ENCODE data around the gene NT5C2. TPM values are rescaled to one million over a fixed set of nuclear protein-coding genes. Genes with fewer than 3 reads are reported as not detected.

The NT5C2 gene
- total and polyA plus RNA-seq, 2 donors (not counting 1 experiment from before 2014, with no cell fraction given) = 38.6 to 80.8 TPM

DNA sequence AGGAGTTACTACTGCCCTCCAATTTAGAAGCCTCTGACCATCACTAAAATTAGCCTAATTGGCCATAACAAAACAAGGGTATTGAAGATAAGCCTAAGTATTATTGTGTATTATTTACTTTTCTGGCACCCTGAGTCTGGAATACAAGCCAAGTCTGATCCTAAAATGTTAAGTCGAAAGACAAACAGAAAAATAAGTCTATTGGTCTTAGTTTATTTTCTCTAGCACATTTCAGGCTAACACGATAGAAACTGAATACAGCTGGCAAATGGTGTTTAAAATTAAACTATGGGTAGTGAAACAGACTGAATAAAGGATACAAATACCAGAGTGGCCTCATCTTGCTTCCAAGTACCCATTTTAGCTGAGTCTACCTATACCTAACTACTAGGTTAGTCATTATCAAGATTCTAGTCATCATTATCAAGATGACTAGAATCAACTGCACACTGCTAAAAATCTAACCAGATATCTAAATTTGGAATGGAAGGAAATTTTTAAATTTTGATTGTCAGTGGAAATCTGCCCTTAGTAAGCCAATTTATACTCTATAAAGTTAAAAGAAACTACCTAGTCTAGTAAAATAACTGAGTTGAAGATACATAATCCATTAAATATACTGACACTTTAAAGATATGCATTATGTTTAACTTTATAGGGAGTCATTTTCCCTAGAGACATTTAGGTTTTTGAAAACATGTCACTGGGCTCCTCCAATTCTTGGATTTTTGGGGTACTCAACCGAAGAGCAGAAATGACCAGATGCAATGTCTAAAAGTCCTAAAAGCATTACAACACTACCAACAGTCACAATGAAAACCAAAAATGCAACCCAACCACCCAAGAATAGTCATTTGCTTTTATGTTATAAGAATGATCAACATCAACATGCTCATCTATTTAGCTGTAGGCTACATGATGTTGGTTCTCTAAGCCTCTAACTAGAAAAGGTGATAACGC, 80.9 kb downstream of the NT5C2 start:
- ATAC-seq (ENCODE audit: low read depth) (no peak), DNase-seq (no peak)
- Mint-ChIP-seq H3K27ac (no peak overlapping the region), H3K4me1 (peaks cover 2% of the 10 kb centered on the region), H3K4me3 (no peak overlapping the region), H3K27me3 (no peaks in the 10 kb centered on the region), H3K9me3 (ENCODE audit: insufficient read depth) (no peaks in the 10 kb centered on the region)
- peaks cover 5 to 7% of the 10 kb centered on the region in 2 experiments for H3K36me3 ChIP-seq (replicated peaks in 1 of 2; ENCODE audit: control extremely low read depth in 1 of 2, control insufficient read depth in 1 of 2, extremely low read depth in 1 of 2, insufficient read depth in 2 of 2, low read length in 1 of 2)
- no peaks in the 10 kb centered on the region for H4K20me1 ChIP-seq (ENCODE audit: control insufficient read depth, insufficient read depth, low read length, poor library complexity, severe bottlenecking)
- H3K27me3 ChIP-seq (replicated peaks in 1 of 4; ENCODE audit: control extremely low read depth in 1 of 4, control insufficient read depth in 3 of 4, insufficient read depth in 4 of 4, low read length in 3 of 4) = no peaks in the 10 kb centered on the region
- no peak overlapping the region for H3K4me2 ChIP-seq (replicated peaks; ENCODE audit: low read depth, low read length, poor library complexity, severe bottlenecking)
- no peak overlapping the region for H2AFZ ChIP-seq (ENCODE audit: insufficient read depth, low read depth, low read length, poor library complexity, severe bottlenecking)
- H3K9ac ChIP-seq (ENCODE audit: low read length) = no peak overlapping the region
- no peak for TF ChIP-seq EZH2 (IDR thresholded peaks at IDR 0.05; ENCODE audit: borderline replicate concordance, insufficient read depth, low read depth, low read length, poor library complexity, severe bottlenecking)
- TF ChIP-seq, protein P1, sequence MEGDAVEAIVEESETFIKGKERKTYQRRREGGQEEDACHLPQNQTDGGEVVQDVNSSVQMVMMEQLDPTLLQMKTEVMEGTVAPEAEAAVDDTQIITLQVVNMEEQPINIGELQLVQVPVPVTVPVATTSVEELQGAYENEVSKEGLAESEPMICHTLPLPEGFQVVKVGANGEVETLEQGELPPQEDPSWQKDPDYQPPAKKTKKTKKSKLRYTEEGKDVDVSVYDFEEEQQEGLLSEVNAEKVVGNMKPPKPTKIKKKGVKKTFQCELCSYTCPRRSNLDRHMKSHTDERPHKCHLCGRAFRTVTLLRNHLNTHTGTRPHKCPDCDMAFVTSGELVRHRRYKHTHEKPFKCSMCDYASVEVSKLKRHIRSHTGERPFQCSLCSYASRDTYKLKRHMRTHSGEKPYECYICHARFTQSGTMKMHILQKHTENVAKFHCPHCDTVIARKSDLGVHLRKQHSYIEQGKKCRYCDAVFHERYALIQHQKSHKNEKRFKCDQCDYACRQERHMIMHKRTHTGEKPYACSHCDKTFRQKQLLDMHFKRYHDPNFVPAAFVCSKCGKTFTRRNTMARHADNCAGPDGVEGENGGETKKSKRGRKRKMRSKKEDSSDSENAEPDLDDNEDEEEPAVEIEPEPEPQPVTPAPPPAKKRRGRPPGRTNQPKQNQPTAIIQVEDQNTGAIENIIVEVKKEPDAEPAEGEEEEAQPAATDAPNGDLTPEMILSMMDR (IDR thresholded peaks at IDR 0.05) = no peak
- H3K27ac ChIP-seq (ENCODE audit: low read length in 2 of 2) = no peak overlapping the region
- intact Hi-C loops (cut with micrococcal nuclease) = no loop called here
- 83% methylated on average over 1 of the region's 4 CpGs for WGBS (ENCODE audit: insufficient coverage)
- H3K9me3 ChIP-seq (ENCODE audit: control extremely low read depth in 1 of 3, control insufficient read depth in 2 of 3, insufficient read depth in 1 of 3, low read length in 2 of 3) = no peaks in the 10 kb centered on the region
- ChIA-PET CTCF (interaction anchor here (0.6 kb wide), 1 partner anchor 1077 kb away, joined by 4 read pairs; no protein-coding TSS in a partner anchor), POLR2A (no interaction called here)
- H3K79me2 ChIP-seq (ENCODE audit: control insufficient read depth, insufficient read depth, low read length) = peaks cover 20% of the 10 kb centered on the region
- no peaks in the 10 kb centered on the region for H3K4me1 ChIP-seq (ENCODE audit: control insufficient read depth in 2 of 2, insufficient read depth in 2 of 2, low read length in 2 of 2)
- no peak overlapping the region for H3K4me3 ChIP-seq (ENCODE audit: control extremely low read depth in 1 of 5, extremely low read depth in 1 of 5, insufficient read depth in 1 of 5, low read depth in 2 of 5, low read length in 4 of 5)

All from B cell (primary cell).